ENCODE results near the gene CHCHD1.

The CHCHD1 gene

DNA sequence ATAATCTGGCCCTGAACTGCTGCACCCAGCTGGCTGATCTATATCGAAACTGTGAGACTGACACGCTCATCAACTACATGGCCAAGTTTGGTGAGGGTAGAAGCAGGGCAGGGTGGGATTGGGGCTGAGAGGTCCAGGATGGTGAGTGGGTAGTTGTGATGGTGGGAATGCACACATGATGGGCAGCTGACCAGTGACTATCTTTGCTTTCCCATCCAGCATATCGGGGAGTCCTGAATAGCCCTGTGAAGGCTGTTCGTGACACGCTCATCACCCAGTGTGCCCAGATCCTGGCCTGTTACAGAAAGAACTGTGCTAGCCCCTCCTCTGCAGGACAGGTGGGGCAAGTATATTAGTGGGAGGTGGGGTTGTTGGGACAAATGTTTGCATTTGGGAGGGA lies 12.5 kb upstream of the CHCHD1 start:
- no peak overlapping the region for H3K27ac ChIP-seq
- TF ChIP-seq, protein P1, sequence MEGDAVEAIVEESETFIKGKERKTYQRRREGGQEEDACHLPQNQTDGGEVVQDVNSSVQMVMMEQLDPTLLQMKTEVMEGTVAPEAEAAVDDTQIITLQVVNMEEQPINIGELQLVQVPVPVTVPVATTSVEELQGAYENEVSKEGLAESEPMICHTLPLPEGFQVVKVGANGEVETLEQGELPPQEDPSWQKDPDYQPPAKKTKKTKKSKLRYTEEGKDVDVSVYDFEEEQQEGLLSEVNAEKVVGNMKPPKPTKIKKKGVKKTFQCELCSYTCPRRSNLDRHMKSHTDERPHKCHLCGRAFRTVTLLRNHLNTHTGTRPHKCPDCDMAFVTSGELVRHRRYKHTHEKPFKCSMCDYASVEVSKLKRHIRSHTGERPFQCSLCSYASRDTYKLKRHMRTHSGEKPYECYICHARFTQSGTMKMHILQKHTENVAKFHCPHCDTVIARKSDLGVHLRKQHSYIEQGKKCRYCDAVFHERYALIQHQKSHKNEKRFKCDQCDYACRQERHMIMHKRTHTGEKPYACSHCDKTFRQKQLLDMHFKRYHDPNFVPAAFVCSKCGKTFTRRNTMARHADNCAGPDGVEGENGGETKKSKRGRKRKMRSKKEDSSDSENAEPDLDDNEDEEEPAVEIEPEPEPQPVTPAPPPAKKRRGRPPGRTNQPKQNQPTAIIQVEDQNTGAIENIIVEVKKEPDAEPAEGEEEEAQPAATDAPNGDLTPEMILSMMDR (IDR thresholded peaks at IDR 0.05): no peak
- no peak for TF ChIP-seq ZFX (IDR thresholded peaks at IDR 0.05; ENCODE audit: borderline replicate concordance)

DNA sequence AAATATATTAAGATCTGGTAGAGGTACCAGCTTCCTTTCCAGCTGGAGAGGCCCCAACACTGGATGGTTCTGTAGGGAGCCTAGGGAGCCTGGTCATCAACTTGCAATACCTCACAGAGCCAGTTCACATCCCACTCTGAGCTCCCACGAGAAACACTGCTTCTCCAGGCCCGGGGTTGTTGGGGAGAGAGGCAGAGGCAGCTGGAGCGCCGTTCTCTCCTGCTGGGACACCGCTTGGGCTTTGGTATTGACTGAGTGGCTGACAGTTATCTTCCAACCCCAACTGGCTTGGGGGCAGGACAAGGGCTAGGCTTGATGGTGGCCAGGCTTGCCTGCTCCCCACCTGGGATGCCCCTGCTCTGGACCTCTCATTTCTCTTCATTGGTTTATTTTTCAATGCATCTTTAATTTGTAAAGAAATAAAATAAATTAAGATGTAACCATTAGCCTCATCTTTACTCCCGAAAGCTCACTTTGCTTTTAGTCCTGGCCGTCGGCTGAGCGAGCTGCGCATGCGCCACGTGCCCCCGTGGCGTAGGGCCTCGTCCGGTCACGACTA lies 10.0 kb upstream of the CHCHD1 start:
- peak overlapping the region; percentile 96 for H3K27ac ChIP-seq
- TF ChIP-seq, protein P1 (IDR thresholded peaks at IDR 0.05): no peak
- no peak for TF ChIP-seq ZFX (IDR thresholded peaks at IDR 0.05; ENCODE audit: borderline replicate concordance)

DNA sequence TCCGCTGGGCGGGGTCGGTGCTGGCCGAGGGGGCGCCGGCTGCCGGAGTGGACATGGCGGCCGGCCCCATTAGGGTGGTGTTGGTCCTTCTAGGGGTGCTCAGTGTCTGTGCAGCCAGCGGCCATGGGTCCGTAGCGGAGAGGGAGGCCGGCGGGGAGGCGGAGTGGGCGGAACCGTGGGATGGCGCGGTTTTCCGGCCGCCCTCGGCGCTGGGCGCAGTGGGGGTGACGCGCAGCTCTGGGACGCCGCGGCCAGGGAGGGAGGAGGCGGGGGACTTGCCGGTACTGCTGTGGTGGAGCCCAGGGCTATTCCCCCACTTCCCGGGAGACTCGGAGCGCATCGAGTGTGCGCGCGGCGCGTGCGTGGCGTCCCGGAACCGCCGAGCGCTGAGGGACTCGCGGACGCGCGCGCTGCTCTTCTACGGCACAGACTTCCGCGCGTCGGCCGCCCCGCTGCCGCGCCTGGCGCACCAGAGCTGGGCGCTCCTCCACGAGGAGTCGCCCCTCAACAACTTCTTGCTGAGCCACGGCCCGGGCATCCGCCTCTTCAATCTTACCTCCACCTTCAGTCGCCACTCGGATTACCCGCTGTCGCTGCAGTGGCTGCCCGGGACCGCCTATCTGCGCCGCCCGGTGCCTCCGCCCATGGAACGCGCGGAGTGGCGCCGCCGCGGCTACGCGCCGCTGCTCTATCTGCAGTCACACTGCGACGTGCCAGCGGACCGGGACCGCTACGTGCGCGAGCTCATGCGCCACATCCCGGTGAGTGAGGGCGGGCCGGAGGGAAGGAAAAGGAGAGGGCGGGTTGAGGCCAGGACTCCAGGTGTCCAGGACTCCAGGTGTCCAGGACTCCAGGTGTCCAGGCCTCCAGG lies 9.3 kb upstream of the CHCHD1 start:
- H3K27ac ChIP-seq: peak overlapping the region; percentile 96
- no peak for TF ChIP-seq ZFX (IDR thresholded peaks at IDR 0.05; ENCODE audit: borderline replicate concordance)
- TF ChIP-seq, protein P1 (IDR thresholded peaks at IDR 0.05): peak; percentile 19; the same call in 1 of the 2 replicates

DNA sequence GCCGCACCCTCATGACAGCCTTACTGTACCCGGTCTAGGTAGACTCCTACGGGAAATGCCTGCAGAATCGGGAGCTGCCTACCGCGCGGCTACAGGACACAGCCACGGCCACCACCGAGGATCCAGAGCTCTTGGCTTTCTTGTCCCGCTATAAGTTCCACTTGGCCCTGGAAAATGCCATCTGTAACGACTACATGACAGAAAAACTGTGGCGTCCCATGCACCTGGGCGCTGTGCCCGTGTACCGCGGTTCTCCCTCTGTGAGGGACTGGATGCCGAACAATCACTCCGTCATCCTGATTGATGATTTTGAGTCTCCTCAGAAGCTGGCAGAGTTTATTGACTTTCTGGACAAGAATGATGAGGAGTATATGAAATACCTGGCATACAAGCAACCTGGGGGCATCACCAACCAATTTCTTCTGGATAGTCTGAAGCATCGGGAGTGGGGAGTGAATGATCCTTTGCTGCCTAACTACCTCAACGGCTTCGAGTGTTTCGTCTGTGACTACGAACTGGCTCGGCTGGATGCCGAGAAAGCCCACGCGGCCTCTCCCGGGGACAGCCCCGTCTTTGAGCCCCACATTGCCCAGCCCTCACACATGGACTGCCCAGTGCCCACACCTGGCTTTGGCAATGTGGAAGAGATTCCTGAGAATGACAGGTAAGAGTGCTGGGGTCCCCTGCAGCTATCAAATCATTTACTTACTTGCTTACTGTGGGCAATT lies 8.5 kb upstream of the CHCHD1 start:
- TF ChIP-seq ZFX (IDR thresholded peaks at IDR 0.05; ENCODE audit: borderline replicate concordance): no peak
- TF ChIP-seq, protein P1 (IDR thresholded peaks at IDR 0.05): no peak
- H3K27ac ChIP-seq: peak overlapping the region; percentile 96

DNA sequence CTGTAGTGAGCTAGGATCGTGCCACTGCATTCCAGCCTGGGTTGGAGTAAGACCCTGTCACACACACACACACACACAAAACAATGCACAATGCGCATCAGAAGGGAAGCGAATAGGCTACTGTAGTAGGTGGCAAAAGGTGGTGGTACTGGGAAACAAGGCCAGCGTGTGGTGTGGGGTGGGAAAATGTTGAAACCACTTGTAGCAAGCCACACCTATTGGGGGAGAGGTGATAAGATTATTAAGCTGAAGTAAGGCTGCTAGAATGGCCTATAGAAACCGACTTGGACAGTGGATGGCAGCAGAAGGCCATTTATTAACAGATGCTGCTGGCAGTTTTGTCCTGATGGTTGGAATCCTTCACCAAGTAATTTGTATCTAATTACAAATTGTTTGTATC lies 7.2 kb upstream of the CHCHD1 start:
- no peak for TF ChIP-seq ZFX (IDR thresholded peaks at IDR 0.05; ENCODE audit: borderline replicate concordance)
- TF ChIP-seq, protein P1 (IDR thresholded peaks at IDR 0.05): no peak
- no peak overlapping the region for H3K27ac ChIP-seq

DNA sequence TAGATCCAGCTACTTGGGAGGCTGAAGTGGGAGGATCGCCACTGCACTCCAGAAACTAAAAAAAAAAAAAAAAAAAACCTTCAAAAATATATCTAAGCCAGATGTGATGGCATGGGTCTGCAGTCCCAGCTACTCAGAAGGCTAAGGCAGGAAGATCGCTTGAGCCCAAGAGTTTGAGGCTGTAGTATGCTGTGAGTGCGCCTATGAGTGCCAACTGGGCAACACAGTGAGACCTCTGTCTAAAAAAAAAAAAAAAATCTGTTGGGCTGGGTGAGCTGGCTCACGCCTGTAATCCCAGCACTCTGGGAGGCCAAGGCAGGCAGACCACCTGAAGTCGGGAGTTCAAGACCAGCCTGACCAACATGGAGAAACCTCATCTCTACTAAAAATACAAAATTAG lies 2.8 kb upstream of the CHCHD1 start:
- H3K27ac ChIP-seq: no peak overlapping the region
- TF ChIP-seq ZFX (IDR thresholded peaks at IDR 0.05; ENCODE audit: borderline replicate concordance): no peak
- TF ChIP-seq, protein P1 (IDR thresholded peaks at IDR 0.05): no peak
